HuH-7.5 (cell line): ENCODE measurements around the gene ABHD16A.
"Not testable (repeated sequence)": the region's sequence is repeated elsewhere in the genome, so short reads cannot be mapped to it uniquely, and the experiment has no call there.

Experiments used
- DNase-seq: peaks from one replicate; pipeline ENCODE4 v3.0.0; 2011; ENCODE audit warnings: low spot score

Gene ABHD16A

DNA sequence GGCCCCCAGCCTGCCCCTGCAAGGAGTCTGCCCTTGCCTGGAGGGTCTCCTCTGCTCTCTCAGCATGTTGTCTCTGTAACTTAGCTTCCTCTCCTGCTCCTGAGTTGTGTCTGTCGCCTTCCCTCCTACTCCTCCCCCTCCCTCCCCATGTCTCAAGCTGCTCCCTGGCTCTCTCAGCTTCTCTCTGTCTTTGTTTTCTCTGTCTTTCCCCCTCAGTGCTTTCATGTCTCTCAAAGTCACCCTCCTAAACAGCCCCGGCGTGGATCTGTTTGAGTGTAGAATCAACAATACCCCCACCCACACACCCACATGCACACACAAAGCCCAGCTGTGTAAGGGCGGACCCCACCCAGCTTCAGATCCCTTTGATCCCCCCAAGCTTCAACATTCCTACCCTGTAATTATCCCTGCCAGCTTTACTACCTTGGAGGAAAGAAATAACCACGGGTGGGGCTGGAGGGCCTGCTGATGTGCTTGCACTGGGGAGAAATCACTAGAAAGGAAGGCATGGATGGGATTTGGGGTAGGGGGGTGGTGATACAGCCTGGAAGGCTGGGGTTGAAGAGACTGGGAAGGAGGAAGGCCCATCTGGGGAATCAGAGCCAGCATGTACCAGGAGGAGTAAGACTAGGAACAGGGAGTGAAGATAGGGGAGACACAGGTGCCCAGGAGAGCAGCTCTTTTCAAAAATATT lies 11.0 kb upstream of the ABHD16A start:
- no peak for DNase-seq

DNA sequence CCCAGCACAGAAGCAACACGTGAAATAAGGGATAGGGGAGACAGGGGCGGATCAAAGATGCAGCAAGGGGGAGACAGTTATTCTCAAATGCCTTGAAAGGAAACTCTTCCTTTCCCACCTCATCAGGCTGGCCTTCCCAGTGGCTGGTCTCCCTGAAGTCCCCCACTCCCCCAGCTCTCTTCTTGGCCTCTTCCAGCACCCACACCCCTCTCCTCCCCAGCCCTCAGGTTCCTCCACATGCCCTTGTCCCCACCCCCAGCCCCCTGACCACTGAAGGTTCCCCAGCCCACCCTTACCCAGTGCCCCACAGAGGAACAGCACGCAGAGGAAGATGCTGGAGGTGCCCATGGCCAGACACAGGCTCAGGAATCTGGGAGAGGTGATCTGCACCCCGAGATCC lies 10.3 kb upstream of the ABHD16A start:
- no peak for DNase-seq

DNA sequence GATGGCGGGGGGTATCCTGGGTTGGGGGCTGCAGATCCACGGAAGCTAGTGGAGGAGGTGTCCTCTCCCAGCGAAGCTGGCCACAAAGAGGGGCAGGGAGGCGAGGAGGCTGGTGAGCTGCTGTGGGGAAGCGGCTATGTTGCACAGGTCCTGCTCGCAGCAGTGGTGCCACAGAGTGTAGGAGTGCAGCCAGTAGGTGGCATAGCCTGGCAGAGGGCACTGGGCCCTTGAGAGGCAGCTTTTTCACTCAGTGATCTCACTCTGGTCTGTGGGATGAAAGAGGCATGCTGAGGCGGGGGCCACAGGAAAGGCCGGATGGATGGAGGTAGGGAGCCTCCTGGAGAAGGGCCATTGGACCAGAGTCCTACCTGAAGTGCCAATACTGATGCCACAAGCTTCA lies 9.2 kb upstream of the ABHD16A start:
- DNase-seq, result no peak

DNA sequence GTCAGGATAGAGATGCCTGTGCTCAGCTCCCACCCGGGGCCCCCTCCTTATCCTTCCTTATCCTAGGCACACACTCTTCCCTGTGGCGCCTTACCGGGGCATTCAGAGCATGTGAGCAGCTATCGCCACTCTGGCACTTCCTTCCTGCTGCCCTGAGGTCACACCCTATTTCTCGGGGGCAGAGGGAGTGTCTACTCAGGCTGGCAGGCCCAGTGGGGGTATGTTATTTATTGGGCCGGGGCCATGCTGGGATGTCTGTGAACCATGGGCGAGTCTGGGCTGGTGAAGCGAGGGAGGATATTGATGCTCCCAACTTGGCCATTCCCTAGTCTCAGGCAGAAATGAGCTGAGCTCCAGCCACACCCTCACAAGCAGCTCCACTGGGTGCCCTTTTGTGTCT lies 8.1 kb upstream of the ABHD16A start:
- no peak for DNase-seq

DNA sequence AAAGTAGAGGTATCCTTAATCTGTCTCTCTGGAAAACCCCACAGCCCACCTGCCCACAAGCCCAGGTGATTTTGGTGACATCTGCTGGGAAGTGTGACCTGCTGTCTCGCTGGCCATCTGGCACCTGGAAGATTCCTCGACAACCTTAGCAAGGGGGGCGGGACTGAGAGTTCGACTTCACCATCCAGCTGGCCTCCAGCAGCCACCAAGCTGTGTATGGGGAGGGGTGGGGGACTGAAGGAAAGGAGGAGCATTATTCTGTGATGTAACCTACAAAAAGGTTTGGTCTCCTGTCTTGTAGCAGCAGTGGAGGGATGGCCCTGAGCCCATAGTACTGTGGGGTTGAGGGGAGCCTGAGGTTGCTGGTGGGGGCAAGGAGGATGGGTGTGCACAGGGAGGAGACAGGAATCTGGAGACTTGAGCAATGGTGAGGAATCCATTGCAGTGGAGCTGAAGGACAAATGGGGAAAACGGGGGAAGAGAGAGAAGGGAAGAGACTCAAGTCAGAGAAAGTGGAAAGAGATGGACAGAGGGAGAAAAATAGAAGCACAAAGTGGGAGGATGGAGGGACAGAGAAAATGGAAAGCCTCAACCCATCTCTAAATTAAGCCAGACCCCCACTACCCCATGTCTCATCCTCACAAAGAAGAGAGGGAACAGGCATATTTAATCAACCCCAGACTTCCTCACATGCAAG lies 7.5 kb upstream of the ABHD16A start:
- DNase-seq, result no peak

DNA sequence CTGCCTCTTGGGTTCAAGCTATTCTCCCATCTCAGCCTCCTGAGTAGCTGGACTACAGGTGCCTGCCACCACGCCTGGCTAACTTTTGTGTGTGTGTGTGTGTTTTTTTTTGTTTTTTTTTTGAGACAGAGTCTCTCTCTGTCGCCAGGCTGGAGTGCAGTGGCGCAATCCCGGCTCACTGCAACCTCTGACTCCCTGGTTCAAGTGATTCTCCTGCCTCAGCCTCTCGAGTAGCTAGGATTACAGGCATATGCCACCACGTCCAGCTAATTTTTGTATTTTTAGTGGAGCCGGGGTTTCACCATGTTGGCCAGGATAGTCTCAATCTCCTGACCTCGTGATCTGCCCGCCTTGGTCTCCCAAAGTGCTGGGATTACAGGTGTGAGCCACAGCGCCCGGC lies 6.0 kb upstream of the ABHD16A start:
- not testable (repeated sequence) for DNase-seq

DNA sequence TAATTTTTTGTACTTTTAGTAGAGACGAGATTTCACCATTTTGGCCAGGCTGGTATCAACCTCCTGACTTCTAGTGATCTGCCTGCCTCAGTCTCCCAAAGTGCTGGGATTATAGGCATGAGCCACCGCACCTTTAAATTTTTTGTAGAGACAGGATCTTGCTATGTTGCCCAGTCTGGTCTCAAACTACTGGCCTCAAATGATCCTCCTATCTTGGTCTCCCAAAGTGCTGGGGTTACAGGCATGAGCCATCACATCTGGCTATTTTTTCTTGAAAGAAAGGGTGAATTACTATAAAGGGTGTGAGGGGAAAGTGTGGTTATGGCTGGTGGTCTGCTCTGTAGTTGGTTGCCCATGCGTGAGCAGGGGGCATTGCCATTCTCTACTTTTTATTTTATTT lies 5.1 kb upstream of the ABHD16A start:
- no peak for DNase-seq

DNA sequence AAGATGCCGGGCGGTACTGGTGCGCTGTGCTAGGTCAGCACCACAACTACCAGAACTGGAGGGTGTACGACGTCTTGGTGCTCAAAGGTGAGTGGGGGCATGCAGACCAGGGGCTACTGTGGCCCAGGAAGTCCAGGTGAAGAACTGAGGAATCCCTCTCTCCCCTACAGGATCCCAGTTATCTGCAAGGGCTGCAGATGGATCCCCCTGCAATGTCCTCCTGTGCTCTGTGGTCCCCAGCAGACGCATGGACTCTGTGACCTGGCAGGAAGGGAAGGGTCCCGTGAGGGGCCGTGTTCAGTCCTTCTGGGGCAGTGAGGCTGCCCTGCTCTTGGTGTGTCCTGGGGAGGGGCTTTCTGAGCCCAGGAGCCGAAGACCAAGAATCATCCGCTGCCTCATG lies 4.6 kb upstream of the ABHD16A start:
- no peak for DNase-seq

DNA sequence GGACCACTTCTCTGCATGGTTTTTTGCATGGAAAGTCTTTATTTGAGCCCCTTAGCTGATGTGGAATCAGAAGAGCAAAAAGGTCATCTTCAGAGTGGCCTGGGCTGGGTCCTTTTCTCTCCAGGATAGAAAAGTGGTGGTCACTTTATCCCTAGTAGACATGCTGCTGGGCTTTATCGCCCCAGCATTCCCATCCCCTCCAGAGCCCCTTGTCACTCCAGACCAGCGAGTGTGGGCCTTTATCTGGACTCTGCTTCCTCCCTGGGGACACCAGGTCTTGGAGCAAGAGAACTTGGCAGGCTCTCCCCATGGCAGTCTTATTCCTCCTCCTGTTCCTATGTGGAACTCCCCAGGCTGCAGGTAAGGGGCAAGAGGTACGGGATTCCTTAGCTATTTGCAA lies 3.5 kb upstream of the ABHD16A start, which contains the start of gene LY6G6F:
Gene LY6G6F, plus strand, starts transcription at position 268 of the 400 bp plus-strand sequence. Its CDS starts 41 bp downstream, at position 309.
- DNase-seq, result no peak

DNA sequence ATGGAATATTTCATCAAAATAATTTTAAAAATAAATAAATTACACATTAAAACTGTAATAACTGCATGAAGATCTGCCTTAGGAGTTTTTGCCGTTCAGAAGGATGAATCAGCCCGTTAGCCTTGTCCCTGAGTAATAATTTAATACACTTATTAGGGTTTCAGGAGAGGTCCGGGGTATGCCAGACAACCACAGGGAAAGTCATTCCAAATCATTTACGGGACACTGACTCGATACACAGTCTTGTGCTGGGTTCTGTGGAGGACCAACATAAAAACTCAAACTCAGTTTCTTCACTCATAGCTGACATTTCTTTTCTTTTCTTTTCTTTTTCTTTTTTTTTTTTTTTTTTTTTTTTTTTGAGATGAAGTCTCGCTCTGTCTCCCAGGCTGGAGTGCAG lies 2.8 kb upstream of the ABHD16A start:
- DNase-seq, result no peak

DNA sequence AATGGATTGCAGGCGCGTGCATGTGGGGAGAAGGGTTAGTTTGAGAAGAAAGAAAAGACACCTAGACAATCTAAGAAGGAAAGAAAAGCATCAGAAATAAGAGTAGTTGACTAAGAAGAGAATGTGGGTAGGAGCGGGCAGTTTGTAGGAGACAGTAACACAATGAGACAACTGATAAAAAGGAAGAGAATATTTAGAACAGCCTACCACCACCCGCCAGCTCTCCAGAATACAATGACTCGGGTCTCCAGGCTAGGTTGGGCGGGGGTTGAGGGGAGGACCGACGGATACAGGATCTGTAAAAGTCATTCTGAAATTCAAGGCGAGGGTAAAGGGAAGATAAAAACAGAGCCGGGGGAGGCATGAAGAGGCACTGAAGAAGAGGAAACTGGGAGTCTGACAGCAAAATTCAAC lies 712 bp downstream of the ABHD16A start:
- DNase-seq, result no peak

DNA sequence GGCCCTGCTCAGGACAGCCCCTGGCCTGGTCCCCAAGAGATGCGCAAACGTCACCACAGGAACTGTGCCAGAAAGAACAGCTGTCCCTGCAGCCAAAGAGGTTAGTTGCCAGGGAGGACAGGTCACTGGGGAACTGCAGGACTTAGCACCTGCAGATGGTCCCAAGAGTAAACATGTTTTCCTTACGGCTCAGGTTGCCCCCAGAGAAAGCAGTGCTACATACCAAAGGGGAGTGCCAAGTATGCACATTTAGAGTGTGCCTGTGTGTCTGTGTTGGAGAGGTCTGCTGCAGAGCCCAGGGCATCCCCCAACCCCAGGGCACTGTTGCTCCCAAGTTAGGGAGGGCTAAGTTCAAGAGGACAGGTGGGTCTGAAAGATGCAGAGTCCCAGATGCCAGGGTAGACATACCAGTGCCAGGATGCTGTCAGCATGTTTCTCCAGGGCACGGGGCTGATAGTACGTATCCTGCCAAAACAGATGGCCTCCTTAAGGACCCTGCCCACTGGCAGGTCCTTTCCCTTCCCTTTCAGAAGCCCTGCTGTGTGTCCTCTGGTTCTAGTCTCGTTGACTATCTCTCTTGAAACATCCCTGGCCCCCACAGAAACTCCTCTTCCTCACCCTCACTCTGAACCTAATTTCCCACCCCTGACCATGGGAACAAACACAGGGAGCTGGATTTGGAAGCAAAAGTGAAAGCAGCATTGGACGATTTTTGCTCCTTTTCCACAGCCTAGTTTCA lies 1.3 kb downstream of the ABHD16A start:
- DNase-seq, result no peak

DNA sequence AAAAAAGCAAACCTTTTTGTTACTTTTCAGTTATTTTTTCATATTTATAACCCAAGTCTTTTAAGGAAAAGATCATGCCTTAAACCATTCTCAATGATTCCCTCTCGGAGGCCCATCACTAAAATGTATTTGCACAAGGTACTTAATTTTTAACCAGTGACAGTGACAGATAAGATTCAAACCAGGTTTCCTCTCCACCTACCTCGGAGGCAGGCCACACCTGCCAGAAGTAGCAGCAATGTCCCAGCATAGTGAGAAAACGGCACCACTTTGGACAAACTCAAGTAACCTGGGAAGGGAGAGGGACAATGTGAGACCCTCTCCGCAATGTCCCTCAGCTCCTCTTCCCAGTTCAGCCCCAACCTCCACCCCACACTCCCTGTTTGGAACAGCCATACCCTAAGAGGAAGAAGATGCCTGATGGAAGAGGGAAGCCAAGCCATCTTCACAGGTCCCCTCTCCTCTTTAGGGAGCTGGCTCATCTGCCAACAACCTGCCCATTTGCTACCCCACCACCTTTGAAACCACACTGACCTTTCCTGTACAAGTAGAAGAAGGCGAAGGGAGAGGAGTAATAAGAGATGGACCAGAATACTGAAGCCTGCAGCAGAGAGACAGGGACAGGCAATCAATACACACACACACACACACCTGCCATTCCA lies 2.3 kb downstream of the ABHD16A start:
- no peak for DNase-seq

DNA sequence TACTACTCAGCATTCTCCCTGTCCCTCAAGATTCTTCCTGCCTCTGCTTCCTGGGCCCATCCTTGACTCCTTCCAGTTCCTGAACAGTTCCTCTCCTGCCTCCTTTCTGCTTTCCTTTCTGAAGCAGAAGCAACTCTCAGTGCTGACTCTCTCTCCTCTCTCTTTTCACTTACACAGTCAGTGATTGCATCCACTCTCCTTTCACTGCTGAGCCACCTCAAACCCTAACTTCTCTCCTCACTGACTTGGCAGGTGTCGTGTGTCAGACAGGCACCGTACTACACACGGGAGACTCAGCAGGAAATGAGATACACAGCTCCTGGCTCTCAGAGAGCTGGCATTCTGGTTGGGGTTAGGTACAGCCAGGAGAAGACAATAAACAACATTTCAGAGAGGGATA lies 5.6 kb downstream of the ABHD16A start:
- no peak for DNase-seq

DNA sequence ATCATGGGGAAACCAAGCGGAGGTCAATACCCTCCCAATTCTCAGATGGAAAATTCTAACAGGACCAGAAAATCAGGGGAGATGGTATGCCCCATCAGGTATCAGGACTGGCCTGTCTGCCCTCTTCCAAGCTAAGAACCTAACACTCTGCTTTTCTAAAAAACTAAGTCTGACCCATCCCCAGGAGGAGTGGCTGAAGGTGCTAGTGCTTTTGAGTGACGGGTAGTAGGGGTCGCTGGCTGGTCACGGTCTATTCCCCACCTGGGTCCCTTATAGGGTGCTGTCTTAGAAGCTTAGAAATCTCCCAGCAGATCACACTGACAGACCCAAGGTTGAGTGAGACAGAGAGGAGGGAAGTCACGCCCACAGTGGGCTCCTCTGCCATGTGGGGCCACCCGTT lies 9.6 kb downstream of the ABHD16A start:
- no peak for DNase-seq

DNA sequence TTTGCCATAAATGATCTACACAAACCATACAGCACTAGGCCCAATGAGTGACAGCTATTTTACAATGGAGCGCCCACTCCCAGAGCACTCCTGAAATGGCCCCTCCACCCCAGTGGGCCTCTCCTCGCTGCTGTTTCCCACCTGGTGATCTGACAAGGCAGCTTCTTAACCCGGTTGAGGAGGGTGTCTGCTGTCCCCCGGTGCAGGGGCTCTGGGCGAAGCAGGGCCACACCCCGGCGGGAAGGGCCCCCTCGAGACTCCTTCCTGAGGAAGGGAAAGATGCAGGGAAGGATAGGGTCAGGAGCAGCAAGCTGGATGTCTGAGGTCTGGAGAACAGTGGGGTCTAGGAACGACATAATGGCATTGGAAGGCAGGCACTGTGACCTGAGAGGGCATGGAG lies 10.2 kb downstream of the ABHD16A start:
- no peak for DNase-seq

DNA sequence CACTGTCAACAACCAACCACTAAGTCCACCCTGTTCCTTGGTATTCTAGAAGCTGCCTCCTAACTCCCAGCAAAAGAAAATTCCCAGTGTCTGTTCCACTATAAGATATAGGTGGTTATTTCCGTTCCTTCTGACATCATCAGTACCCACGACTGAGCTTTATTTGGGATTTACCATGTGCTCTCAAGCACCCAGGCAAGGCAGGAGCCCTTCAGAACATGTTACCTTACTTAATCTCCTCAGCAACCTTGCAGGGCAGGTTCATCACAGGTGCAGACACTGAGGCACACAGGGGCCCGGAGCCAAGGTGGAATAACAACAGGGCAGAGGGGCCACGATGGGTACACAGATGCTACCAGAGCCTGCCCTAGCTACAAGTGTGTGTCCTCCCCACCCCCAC lies 10.8 kb downstream of the ABHD16A start:
- no peak for DNase-seq

DNA sequence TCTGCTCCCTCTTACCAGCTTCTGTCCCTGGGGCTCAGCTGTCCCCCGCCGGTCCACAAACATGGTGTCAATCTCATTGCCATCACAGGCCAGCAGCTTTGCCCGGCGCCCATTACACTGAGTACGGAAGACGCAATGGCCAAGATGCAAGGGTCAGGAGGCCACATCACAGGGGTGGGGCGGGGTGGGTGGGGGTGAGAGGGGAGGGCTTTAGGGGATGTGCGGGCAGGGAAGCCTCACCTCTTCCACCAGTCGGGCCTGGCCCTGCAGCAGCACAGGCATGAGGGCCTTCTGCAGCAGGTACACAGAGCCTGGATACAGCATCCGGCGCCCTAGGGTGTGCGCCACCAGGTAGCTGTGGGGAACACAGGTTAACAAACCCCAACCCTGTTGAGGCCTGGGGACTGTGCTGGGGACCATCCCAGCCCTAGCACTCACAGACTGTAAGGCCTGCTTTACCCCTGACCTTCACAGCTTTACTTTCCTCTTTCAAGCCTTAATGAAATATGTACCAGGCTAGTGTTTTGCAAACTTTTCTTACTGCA lies 11.5 kb downstream of the ABHD16A start:
- no peak for DNase-seq

DNA sequence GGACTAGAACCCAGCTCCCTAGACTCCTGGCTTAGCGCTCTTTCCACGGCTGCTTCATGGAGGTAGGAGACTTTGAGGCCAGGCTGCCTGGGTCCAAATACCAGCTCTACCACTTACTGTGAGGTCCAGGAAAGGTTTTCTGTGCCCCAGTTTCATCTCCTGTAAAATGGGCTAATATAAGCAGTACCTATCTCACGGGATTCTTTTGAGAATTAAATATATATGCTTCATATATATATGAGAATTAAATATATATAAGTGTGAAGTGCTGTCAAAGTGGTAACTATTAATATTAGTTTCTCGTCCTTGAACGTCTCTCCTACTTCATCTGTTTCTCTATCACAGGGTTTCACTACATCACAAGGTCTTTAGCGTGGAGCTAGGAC lies 12.1 kb downstream of the ABHD16A start:
- DNase-seq, result no peak

DNA sequence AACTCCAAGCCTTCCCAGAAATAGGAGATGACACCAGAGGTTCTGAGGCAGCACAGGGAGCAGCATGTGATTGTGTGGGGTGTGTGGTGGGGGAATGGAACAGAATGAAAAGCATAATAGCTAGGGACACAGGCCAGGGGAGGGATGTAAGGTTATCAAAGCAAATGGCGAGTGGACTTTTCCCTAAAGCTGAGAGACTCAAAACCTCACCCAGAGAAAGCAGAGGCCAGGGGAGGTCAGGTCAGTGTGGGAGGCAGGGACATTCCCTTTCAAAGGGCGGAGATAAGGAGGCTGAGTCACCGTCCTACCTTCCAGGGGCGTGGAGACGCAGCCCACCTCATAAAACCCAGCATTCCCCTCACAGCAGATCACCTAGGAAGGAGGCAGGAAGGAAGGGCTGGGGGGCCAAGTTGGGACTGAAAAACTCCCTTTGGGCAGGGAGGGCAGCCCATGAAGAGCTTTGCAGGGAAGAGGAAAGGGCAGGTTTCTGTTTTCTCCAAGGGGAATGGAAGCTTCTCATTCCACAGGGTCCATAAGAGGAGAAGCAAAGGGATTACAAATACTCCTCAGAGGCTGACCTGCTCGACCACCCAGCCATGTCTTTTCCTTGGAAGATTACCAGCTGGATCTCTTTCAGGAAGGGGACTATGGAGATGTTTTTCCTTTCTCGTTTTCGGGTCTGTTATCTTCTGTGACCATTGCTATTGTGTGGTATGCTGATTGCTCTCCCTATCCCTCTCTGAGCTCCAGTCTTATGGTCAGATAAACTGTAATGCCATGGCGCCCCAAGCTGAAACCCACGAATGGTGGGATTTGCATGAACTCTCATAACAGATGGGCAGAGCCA lies 12.7 kb downstream of the ABHD16A start:
- DNase-seq, result peak; percentile 49
